Peyer's patch (tissue), 4 donors: ENCODE measurements around the gene CRYGD. TPM values are rescaled to one million over a fixed set of nuclear protein-coding genes. Genes with fewer than 3 reads are reported as not detected.

Source experiments
- DNase-seq, 3 donors: peaks; one replicate each; pipeline ENCODE4 v3.0.0-alpha.2; 2017 to 2019
- H3K27ac ChIP-seq, 4 donors: fragments of 200-600 bp; sonication (generic); one replicate each; pipeline ENCODE4 v1.5.1; 2016 to 2019
- H3K27me3 ChIP-seq, 2 donors: fragments of 200-600 bp; sonication (generic); one replicate each; pipeline ENCODE4 v1.5.1; 2019
- H3K36me3 ChIP-seq, 3 donors: fragments of 200-600 bp; sonication (generic); one replicate each; pipeline ENCODE4 v1.5.1; 2016 to 2019
- H3K4me1 ChIP-seq, 4 donors: fragments of 200-600 bp; sonication (generic); one replicate each; pipeline ENCODE4 v1.5.1; 2016 to 2019
- H3K4me3 ChIP-seq, 4 donors: fragments of 200-600 bp; sonication (generic); 1 replicate in 3 of 4; 2 replicates in 1 of 4; pipeline ENCODE4 v1.5.1; 2016 to 2019; ENCODE audit warnings: mild to moderate bottlenecking in 1 of 4
- H3K9me3 ChIP-seq, 4 donors: fragments of 200-600 bp; sonication (generic); one replicate each; pipeline ENCODE4 v1.5.1; 2016 to 2019; ENCODE audit warnings: mild to moderate bottlenecking in 1 of 4
- POLR2A ChIP-seq, 2 donors: fragments of 450-650 bp; IDR thresholded peaks; one replicate each; pipeline ENCODE4 v1.5.1; 2017; ENCODE audit warnings: antibody characterized with exemption in 2 of 2, mild to moderate bottlenecking in 2 of 2, moderate library complexity in 2 of 2
- total RNA-seq, 4 donors: library from RNA; depleted of rRNA; stranded (reverse); fragments of >200 nt; gene quantifications; one replicate each; pipeline ENCODE4 v1.1.0, GENCODE V29; 2016
- TF ChIP-seq, protein P1 (sequence below), 6 experiments: fragments of 450-650 bp in 4 of 6; fragments of 200-600 bp in 2 of 6; sonication (generic) in 1 of 6; IDR thresholded peaks; one replicate each; pipeline ENCODE4 v1.5.1; 2017 to 2019; ENCODE audit warnings: antibody characterized with exemption in 6 of 6, mild to moderate bottlenecking in 3 of 6, moderate library complexity in 1 of 6

The CRYGD gene
- total RNA-seq, 4 donors from 2014 or later = not detected

- no peak for TF ChIP-seq POLR2A (IDR thresholded peaks at IDR 0.05)
- TF ChIP-seq, protein P1, sequence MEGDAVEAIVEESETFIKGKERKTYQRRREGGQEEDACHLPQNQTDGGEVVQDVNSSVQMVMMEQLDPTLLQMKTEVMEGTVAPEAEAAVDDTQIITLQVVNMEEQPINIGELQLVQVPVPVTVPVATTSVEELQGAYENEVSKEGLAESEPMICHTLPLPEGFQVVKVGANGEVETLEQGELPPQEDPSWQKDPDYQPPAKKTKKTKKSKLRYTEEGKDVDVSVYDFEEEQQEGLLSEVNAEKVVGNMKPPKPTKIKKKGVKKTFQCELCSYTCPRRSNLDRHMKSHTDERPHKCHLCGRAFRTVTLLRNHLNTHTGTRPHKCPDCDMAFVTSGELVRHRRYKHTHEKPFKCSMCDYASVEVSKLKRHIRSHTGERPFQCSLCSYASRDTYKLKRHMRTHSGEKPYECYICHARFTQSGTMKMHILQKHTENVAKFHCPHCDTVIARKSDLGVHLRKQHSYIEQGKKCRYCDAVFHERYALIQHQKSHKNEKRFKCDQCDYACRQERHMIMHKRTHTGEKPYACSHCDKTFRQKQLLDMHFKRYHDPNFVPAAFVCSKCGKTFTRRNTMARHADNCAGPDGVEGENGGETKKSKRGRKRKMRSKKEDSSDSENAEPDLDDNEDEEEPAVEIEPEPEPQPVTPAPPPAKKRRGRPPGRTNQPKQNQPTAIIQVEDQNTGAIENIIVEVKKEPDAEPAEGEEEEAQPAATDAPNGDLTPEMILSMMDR (IDR thresholded peaks at IDR 0.05) = no peak
- DNase-seq = no peak
- no peak overlapping the region for H3K4me3 ChIP-seq
Measured at GRCh38 chr2:208097313-208097712, 27.0 kb downstream of the CRYGD start.

GRCh38 chr2:208096080-208096479, 28.2 kb downstream of the CRYGD start:
- H3K4me3 ChIP-seq = no peak overlapping the region
- no peak for DNase-seq
- no peaks in the 10 kb centered on the region for H3K4me1 ChIP-seq
- no peak for TF ChIP-seq POLR2A (IDR thresholded peaks at IDR 0.05)
- TF ChIP-seq, protein P1 (IDR thresholded peaks at IDR 0.05) = no peak
- no peaks in the 10 kb centered on the region for H3K27me3 ChIP-seq
- H3K9me3 ChIP-seq = no peaks in the 10 kb centered on the region
- no peak overlapping the region for H3K27ac ChIP-seq
- no peaks in the 10 kb centered on the region for H3K36me3 ChIP-seq

More at GRCh38 chr2:208097313-208097712, 27.0 kb downstream of the CRYGD start:
- Histone ChIP-seq H3K27me3 (no peaks in the 10 kb centered on the region), H3K9me3 (no peaks in the 10 kb centered on the region), H3K36me3 (no peaks in the 10 kb centered on the region), H3K27ac (no peak overlapping the region), H3K4me1 (no peaks in the 10 kb centered on the region)

- no peak overlapping the region for H3K4me3 ChIP-seq
- no peak for TF ChIP-seq POLR2A (IDR thresholded peaks at IDR 0.05)
- TF ChIP-seq, protein P1 (IDR thresholded peaks at IDR 0.05) = no peak
- H3K36me3 ChIP-seq = no peaks in the 10 kb centered on the region
- H3K4me1 ChIP-seq = no peaks in the 10 kb centered on the region
- no peaks in the 10 kb centered on the region for H3K27me3 ChIP-seq
- H3K27ac ChIP-seq = no peak overlapping the region
- no peaks in the 10 kb centered on the region for H3K9me3 ChIP-seq
- no peak for DNase-seq
Measured at GRCh38 chr2:208093128-208093527, 31.2 kb downstream of the CRYGD start.

DNA sequence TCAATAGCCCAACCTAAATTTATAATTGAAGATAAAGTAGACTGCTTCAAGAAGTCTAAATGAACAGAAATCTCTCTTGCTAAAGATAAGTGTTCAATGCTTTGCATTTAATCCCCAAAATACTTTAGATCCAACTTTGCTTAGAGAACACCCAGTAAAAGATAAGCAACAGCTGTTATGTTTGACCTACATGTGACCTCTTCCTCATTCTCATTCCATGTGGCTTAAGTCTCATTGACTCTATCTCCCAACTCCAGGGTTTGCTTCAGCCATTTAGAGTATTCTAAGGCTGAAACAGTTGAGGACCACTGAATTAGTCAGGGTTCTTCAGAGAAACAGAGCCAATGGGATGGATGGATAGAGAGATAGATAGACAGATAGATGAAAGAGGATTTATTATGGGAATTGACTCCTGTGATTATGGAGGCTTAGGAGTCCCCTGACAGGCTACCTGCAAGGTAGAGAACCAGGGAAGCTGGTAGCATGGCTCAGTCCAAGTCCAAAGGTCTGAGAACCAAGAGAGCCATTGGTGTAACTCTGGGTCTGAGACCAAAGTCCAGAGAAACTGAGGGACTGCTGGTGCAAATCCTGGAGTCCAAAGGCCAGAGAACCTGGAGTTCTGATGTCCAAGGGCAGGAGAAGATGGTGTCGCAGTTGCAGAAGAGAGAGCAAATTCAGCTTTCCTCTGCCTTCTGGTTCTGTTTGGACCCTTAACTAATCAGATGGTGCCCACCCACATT, 32.1 kb downstream of the CRYGD start:
- Histone ChIP-seq H3K9me3 (no peaks in the 10 kb centered on the region), H3K27me3 (no peaks in the 10 kb centered on the region), H3K4me3 (no peak overlapping the region), H3K36me3 (no peaks in the 10 kb centered on the region), H3K27ac (no peak overlapping the region), H3K4me1 (no peaks in the 10 kb centered on the region)
- DNase-seq = no peak
- TF ChIP-seq, protein P1 (IDR thresholded peaks at IDR 0.05) = no peak
- TF ChIP-seq POLR2A (IDR thresholded peaks at IDR 0.05) = no peak

DNA sequence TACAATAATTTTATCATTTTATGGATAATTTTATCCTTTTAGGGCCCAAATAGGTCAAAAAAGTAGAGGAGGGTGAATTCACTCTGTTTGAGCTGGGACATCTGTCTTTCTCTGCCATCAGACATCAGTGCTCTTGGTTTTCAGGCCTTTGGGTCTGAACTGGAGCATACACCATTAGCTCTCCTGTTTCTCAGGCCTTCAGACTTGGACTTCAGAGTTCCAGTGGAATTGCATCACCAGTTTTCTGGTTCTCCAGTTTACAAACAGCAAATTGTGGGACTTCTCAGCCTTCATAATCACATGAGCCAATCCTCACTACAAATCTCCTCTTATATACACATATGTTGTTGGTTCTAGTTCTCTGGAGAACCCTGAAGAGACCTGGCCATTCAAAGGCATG, 33.9 kb downstream of the CRYGD start:
- TF ChIP-seq, protein P1 (IDR thresholded peaks at IDR 0.05) = no peak
- no peak overlapping the region for H3K4me3 ChIP-seq
- no peak overlapping the region for H3K27ac ChIP-seq
- no peaks in the 10 kb centered on the region for H3K27me3 ChIP-seq
- H3K9me3 ChIP-seq = no peaks in the 10 kb centered on the region
- H3K4me1 ChIP-seq = no peaks in the 10 kb centered on the region
- DNase-seq = no peak
- H3K36me3 ChIP-seq = no peaks in the 10 kb centered on the region
